Activated T-cell treated with anti-CD3 and anti-CD28 coated beads, Interleukin-2, amount 50 U/mL, for 1 hour (primary cell): Measurements from ENCODE around the gene CYP1A2.
A peak's percentile ranks its signal among the peaks of the same experiment; 100 is the strongest.

Source experiments
- DNase-seq: peaks from one replicate; pipeline ENCODE4 v3.0.0-alpha.2; 2020

Gene CYP1A2

DNA sequence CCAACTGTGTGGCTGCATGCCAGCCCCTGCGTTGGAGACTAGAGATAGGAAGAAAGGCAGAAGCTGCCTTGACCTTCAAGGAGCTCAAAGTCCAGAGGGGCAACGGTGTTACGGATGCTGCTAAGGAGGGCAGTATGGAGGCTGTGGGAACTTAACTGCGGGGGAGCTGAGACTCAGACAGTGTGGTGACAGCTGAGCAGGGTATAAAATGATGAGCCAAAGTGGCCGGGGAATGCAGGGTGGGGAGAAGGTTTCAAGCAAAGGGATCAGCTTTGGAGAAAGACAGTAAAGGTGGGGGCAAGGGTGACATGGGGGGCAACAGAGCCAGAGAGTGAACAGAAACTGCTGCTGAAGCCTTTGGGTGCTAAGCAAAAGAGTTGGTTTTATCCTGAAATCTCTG, 6.2 kb upstream of the CYP1A2 start:
- no peak for DNase-seq

DNA sequence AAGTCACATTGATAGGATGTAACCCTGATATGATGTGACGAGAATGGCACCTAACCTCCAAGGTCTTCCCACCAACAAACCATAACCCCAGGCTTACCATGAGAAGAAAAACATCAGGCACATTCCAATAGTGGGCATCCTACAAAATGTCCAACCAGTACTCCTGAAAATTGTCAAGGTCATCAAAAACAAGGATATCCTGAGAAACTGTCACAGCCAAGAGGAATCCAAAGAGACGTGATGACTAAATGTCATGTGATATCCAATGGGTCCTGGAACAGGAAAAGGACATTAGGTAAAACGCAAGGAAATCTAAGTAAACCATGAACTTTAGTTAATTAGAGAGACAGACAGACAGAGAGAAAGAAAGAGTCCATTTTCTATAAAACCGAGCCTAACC, 2.3 kb upstream of the CYP1A2 start:
- DNase-seq: no peak

DNA sequence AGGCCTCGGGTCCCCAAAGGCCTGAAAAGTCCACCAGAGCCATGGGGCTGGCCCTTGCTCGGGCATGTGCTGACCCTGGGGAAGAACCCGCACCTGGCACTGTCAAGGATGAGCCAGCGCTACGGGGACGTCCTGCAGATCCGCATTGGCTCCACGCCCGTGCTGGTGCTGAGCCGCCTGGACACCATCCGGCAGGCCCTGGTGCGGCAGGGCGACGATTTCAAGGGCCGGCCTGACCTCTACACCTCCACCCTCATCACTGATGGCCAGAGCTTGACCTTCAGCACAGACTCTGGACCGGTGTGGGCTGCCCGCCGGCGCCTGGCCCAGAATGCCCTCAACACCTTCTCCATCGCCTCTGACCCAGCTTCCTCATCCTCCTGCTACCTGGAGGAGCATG, 1.2 kb downstream of the CYP1A2 start:
- DNase-seq: no peak

DNA sequence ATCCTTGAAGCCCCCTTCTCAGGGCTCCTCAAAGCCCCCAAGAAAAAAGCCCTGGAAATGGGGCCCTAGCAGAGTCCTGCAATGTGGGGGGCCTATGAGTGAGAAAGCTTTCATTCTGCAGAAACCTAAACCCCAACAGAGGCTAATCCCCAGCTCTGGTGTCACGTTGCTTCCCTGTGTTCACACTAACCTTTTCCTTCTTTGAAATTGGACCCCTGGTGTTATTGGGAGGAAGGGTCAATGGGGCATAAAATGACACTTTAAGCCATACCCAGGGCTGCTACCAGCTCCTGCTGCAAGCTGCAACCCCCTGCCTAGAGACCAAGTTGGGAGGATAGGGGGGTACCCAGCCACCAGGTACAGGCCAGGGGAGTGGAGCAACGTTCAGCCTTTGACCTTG, 2.1 kb downstream of the CYP1A2 start:
- DNase-seq: no peak

DNA sequence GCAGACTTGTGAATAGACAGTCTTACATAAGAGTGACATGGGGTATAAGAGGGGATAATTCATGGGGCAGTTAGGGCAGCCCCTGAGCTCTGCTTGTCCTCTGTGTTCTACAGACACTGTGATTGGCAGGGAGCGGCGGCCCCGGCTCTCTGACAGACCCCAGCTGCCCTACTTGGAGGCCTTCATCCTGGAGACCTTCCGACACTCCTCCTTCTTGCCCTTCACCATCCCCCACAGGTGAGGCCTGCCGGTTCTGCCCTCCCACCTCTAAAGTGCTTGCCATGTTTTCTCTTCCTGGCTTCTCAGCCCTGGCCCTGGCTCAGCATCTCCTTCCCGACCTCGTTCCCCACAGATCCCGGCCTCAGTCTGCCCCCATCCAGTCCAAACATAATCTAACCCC, 3.4 kb downstream of the CYP1A2 start:
- DNase-seq: no peak

DNA sequence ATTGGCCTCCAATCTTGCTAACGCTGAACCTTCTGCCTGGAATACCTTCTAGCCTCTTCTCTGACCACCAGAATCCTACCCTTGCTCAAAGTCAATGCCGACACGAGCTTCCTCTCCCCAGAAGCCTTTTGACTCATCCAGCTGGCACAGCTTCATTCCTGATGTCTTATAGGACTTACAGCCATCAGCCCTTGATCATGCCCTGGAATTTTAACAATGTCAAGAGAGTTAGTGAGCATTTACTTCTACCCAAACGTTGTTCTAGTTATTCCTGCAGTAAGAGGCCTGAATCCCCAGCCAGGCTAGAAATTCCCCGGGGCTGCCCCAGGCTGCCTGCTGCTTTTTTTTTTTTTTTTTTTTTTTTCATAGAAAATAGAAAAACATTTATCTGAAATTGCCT, 3.9 kb downstream of the CYP1A2 start:
- no peak for DNase-seq

DNA sequence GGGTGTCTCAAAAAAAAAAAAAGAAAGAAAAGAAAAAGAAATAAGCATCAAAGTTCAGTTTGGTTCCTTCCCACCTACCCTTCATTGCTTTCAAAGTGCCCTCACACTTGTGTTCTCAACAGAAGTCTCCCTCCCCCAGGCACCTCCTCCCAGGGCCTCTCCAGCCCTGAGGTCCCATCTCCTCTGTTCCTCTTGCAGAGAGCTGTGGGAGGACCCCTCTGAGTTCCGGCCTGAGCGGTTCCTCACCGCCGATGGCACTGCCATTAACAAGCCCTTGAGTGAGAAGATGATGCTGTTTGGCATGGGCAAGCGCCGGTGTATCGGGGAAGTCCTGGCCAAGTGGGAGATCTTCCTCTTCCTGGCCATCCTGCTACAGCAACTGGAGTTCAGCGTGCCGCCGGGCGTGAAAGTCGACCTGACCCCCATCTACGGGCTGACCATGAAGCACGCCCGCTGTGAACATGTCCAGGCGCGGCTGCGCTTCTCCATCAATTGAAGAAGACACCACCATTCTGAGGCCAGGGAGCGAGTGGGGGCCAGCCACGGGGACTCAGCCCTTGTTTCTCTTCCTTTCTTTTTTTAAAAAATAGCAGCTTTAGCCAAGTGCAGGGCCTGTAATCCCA, 6.1 kb downstream of the CYP1A2 start:
- DNase-seq: no peak

DNA sequence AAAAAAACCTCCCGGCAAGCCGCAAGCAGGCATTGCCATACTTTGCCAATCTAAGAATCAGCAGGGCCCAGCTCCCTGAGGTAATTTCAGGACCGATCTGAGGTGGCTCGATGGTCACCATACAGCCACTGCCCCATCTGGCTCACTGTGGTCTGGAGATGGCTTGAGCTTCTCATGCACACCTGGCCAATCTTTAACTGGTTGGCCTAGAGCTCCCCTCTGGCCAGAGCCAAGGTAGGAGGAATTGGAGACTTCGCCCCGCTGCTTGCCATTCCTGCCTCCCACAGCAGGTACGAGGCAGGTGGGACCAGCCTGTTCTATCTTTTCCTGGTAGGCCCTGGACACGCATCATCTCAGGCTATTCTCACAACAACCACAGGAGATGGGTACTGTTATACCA, 10.1 kb downstream of the CYP1A2 start:
- no peak for DNase-seq

DNA sequence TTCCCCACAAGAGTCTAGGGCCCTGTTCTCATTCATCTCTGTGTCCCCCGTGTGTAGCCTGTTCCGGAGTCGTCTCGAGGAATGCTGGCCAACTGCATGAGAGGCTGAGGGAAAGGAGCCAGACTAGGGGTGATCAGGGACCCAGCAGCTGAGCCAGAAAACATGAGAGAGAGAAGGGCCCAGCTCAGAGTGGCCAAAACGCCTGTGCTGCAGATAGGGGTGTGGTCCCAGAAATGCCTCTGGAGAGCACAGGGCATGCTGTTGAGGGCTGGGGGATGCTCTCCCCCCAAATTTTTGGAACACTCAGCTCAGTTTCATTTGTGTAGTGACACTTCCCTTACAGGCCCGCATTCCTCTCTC, 14.1 kb downstream of the CYP1A2 start:
- DNase-seq: no peak

DNA sequence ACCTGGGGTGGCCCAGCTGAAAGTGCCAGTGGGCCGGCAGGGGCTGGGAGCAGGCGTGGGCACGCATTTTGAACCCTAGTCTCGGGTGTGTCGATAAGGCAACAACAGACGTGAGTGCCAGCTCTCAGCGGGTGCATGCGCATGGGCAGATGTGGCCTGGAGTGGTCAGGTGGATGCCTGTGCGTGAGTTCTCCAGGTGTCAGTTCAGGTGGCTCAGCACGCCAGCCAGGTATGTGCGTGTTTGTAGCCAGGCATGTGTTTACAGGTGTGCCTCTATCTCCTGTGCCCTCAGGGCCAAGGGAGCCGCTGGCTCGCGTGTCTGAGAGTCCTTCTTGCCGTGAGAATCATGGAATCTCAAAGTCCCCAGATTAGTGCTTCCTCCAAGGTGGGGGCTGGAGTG, 14.8 kb downstream of the CYP1A2 start:
- DNase-seq: no peak

DNA sequence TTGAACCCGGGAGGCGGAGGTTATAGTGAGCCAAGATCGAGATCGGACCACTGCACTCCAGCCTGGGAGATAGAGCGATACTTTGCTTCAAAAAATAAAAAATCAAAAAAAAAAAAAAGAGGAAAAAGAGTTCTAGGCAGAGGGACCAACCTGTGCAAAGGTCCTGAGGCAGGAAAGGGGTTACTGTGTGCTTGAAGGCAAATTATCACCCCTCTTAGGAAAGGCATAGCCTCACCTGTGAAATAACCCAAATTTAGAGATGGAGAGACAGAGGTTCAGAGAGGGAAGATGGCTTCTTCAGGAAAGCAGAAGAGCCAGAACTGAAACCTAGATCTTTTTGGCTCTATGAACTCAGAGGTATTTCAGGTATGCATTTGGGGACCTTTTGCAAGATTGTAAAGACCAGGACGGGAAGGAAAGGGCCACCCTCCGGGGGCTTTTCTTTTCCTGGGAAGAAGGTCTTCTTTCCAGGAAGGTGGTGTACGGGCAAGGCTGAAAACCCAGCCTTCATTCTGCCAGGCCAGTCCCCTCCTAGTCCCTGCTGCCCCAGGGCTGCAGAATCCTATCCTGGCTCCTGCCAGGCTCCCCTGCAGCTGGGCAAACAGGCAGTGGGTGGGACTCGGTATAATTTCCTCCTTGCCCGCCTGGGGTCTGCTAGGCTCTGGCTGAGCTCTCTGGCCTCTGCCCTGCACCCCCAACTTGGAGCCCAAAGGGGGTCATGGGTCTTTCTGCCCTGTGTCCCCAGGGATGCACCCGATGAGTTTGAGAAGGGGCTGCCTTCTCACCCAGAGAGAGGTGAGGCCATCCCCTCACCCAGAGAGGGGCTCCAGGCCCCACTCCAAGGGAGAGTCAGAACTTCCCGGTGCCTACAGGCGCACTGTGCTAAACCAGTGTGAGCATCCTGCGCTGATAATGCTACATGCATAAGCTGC, 18.8 kb downstream of the CYP1A2 start:
- no peak for DNase-seq

DNA sequence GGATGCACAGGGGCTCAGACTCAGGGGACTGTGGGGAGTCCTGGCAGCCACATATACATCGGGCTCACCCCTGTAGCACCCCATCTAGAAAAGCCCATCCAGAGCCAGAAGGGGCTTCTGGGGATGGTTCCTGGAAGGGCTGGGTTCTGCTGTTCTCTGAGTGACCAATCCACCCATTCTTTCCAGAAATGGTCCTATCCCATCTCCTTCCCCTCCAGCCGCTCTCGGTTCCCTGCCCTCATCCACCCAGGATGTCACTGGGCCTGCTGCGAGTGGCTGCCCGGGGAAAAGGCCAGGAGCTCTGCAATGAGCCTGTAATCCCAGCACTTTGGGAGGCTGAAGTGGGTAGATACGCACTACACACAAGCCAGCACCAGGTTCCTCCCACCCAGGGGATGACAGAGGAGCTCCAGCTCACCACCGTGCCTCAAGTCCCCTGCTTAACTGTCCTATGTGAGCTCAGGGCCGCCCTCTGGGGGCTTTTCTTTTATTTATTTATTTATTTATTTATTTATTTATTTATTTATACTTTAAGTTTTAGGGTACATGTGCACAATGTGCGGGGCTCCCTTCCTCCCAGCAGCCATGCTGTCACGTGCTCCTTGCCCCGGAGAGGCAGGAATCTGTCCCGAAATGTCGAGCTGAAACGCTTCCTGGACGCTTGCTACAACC, 19.6 kb downstream of the CYP1A2 start:
- DNase-seq: no peak

DNA sequence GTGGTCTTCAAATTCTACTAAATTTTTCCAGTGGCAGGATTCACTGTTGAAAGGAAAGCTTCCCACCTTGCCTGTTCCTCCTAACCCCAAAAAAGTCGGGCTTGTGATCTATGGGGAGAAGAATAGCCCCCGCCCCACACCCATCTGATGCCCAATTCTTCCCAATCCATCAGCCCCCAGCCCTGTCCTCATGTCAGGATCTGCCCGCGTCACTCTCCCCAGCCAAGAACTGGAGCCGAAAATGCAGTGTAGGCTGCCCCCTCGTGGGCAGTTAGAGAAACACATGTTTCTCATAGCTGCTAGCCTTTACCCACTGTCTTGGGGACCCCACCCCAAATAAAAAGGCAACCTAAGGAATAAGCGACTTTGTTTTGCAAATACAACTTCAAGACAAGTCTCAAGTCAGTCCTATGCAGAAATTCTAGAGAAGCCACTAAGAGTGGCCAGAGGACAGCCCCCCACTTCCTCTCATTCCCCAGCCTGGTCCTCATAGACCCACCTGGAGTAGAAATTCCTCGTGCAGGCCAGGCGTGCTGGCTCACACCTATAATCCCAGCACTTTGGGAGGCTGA, 20.2 kb downstream of the CYP1A2 start:
- peak; percentile 70 for DNase-seq

DNA sequence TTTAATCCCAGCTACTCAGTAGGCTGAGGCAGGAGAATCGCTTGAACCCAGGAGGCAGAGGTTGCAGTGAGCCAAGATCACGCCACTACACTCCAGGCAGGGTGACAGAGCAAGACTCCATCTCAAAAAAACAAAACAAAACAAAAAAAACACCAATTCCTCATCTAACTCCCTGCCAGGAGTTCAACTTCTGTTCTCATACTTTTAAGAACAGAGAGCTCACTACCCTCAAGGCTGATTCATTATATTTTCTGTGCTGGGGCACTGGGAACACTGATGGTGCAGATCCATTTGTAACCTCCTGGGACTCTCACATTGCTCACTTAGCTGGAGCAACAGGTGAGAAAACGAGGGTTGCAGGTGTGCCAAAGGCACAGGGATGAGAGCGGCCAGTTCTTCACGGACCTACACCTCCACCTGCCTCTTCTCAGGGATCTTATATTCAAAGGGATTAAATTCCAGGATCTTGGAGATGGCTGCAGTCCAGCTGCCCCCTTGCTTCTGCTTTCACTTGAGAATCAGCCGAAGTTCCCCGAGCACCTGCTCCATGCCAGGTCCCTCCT, 20.9 kb downstream of the CYP1A2 start:
- DNase-seq: no peak

DNA sequence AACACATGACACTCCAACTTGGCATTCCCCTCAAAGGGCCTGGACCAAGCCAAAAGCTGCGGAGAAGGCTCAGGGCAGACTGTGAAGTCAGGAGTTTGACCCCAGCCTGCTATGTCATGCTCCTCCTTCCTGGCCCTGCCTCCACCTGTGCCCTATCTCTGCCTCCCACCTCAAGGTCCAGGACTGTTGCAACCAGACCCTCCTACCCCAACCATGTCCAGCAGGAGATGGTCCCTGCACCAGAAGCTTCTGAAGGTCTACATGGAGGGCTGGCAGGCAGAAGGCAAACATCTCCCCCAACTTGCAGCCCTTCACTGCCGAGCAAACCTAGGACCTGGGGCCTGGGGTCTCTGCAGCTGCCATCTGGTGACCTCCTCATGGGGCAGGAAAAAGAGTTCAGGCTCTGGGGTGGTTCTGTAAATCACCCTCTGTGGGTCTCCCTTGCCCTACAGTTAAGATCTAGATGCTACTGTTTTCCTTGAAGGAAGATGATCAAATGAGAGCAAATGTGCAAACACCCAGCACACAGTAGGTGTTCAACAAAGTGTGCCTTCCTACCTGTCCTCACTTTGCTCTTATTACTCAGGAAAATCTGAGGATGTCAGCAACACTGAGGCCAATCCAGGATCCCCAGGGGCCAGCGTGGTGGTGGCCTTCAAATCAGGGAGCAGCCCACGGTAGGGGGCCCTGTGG, 21.7 kb downstream of the CYP1A2 start:
- no peak for DNase-seq

DNA sequence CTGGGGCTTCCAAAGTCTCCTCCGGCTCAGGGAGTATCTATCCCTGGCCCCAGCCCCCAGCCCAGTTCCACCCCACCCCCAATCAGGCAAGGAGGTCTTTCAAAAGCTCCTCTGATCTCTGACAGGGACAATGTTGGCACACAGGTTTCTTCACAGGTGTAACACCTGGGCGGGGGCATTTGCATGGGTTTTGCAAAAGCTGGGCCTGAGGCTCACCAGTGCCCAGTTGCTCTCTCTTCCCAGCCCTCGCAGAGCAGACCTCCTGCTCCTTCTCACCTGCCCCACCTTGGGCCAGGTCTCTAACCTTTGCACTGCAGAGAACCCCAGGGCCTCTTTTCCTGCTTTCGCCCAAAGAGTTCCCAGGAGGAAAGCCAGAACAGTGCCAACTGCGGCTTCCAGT, 24.7 kb downstream of the CYP1A2 start:
- no peak for DNase-seq

DNA sequence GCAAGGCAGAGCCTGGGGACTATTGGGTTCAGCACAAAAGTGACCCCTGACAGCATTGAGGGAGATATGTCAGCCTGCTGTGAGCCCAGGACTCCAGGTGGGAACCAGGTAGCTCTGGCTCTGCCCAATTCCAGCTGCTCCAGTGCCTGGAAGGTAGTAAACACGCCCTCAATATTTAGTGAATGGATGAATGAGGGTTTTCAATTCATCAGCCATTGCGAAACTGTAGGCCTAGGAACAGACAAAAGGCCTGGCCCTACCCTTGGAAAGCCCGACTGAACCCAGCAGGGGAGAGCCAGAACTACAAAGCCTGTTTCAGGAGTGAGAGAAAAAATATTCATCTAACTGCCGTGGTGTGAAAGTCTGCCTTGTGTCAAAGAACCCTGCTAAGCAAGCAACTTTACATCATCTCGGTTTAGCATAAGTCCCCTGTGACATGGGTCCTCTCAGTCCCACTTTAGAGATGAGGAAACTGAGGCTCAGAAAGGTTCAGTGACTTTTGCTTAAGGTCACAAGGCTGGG, 25.1 kb downstream of the CYP1A2 start:
- no peak for DNase-seq

DNA sequence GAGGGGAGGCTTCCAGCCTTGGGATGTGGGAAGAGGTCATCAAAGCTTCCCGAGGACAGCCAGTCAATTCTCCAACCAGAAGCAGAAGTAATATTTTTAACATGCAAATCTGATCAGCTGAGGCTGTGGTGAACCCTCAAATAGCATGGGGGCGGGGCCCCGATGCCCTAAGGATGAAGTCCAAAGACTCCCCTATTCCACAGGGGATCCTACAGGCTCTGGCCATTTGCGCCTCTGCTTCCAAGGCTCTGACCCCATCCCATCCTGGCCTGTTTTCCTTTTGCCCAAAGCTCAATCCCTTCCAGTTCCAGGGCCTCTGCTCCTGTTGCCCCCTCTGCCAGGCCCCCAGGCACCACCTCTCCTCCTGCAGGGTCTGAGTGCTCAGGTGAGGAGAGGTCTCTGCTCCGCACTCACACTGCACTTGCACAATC, 26.5 kb downstream of the CYP1A2 start:
- DNase-seq: no peak

DNA sequence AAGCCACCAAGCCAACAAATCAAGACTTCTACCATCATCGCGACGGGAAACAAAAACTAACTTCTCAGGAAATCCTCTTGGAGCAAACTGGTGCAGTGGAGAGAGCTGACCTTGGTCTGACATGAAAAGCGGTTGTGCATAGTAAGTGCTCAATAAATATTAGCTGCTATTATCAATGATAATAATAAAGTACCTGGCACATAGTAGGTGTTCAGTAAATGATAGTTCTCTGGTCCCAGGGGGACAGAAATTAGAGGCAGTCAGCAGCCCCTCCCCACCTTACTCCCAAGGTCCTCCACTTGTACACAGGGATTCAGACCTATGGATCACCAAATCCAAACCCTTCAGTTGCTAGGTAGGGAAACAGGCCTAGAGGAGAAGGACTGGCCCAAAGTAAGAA, 27.2 kb downstream of the CYP1A2 start:
- DNase-seq: no peak

DNA sequence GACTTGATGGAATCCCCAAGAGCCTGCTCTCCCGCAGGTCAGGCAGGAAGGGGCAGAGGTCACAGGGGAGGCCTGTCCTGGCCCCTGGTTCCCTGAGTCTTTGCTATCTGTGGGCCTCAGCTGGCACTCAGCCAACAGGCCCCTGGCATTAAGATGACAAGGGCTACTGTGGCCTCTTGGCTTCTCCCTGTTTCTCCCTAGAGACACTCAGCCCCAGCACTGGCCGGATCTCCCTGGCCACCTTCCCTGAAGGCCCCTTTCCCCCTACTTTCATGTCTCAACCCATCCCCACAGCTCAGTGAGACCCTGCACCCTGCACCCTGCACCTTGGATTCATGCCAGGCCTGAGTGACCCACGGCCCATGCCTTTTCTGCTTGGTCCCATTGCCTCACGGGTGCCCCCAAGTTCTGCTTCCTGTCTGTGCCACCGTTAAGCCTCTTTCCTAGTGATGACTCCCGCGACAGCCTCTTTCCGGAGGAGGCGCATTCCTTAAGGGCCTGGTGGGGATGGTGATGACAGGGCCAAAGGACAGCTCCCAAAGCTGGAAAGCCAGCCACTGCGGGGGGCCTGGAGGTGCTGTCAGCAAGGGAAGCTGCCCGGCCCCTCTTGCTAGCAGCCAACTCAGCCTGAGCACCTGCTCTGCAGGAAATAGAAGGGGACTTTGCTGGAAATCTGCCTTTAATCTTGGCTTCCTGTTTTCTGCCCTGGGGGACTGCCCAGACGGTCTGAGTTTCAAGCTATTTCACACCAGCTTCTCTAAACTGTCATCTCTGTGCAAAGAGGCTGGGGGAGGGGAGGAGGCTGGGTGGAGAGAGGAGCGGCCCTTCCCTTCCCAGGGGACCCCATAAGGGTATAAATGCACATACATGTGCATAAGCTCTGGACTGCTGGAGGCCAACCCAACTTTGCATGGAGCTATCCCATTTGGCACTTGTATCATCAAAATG, 28.4 kb downstream of the CYP1A2 start:
- DNase-seq: peak; percentile 59
